Measurements from ENCODE around the gene SEPSECS. TPM values are rescaled to one million over a fixed set of nuclear protein-coding genes. Genes with fewer than 3 reads are reported as not detected.
A peak's percentile ranks its signal among the peaks of the same experiment; 100 is the strongest.

Gene SEPSECS
- total and polyA plus RNA-seq, 2 of the 13 experiments (the other 11 are each of a cell fraction or from before 2014, with no cell fraction given), result 9.4 to 14.3 TPM

DNA sequence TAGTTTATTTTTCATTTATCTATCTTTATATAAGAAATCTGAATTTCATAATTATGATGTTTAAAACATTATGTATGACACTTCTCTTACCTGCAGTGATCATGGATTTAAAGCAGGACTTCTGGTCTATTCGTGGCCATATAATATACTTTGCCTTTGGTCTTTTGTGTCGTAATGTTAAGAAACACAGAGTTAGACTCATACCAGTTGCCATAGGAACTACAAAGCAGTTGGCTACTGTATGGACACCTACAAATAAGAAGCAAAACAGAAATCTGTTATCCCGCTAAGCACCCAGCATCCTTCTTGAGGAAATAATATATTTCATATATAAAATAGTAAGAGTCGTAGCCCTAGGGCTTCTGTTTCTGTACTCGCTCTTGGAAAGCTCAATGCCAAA, 4.3 kb downstream of the SEPSECS start:
- DNase-seq (ENCODE audit: low spot score), result peak; percentile 45
- ChIA-PET POLR2A (no interaction called here), CTCF (ENCODE audit: low intra/inter-chr PET ratio, low total read pairs) (no interaction called here)
- H3K36me3 ChIP-seq (replicated peaks in 1 of 2; ENCODE audit: control insufficient read depth in 1 of 2, insufficient read depth in 2 of 2, low read length in 2 of 2), result 0 out of 5 replicates have a peak, but pooled peaks cover 0 to 7% of the 10 kb centered on the region in 2 experiments
- peaks cover 17% of the 10 kb centered on the region for H3K79me2 ChIP-seq (ENCODE audit: insufficient read depth, low read length)
- peak overlapping the region; percentile 95 for H3K27ac ChIP-seq (ENCODE audit: extremely low read length, insufficient read depth, low read length)
- no peak for FAIRE-seq
- H3K4me2 ChIP-seq (ENCODE audit: low read depth, low read length), result peak overlapping the region; percentile 67; the same call in 1 of the 2 replicates
- H4K20me1 ChIP-seq (ENCODE audit: insufficient read depth, low read length), result no peaks in the 10 kb centered on the region
- no peak overlapping the region for H2AFZ ChIP-seq (ENCODE audit: low read length)
- H3K9me3 ChIP-seq (ENCODE audit: low read length), result no peaks in the 10 kb centered on the region
- no peak overlapping the region for H3K9ac ChIP-seq (ENCODE audit: insufficient read depth, low read depth, low read length)
- WGBS (ENCODE audit: low lambda C conversion rate), result 79% methylated on average over 5 of the region's 5 CpGs
- BruUV-seq (replicated peaks), result no TSS peak
- TF ChIP-seq DR1 (CRISPR knock-in tag; IDR thresholded peaks at IDR 0.05), result no peak
- TF ChIP-seq, protein P1, sequence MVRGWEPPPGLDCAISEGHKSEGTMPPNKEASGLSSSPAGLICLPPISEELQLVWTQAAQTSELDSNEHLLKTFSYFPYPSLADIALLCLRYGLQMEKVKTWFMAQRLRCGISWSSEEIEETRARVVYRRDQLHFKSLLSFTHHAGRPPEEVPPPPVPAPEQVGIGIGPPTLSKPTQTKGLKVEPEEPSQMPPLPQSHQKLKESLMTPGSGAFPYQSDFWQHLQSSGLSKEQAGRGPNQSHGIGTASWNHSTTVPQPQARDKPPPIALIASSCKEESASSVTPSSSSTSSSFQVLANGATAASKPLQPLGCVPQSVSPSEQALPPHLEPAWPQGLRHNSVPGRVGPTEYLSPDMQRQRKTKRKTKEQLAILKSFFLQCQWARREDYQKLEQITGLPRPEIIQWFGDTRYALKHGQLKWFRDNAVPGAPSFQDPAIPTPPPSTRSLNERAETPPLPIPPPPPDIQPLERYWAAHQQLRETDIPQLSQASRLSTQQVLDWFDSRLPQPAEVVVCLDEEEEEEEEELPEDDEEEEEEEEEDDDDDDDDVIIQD (CRISPR knock-in tag; IDR thresholded peaks at IDR 0.05; ENCODE audit: low read depth), result no peak
- TF ChIP-seq KMT2A (CRISPR knock-in tag; IDR thresholded peaks at IDR 0.05), result no peak
- TF ChIP-seq RFX3 (CRISPR knock-in tag; IDR thresholded peaks at IDR 0.05), result peak; percentile 74
- peak; percentile 44; the same call in 1 of the 2 replicates for TF ChIP-seq CEBPB (IDR thresholded peaks at IDR 0.05; ENCODE audit: borderline replicate concordance, low read depth, low read length)
- TF ChIP-seq RFX1 (IDR thresholded peaks at IDR 0.05), result peak; percentile 62
- intact Hi-C loops (cut with micrococcal nuclease; ENCODE audit: unreplicated experiment) (no loop called here), in situ Hi-C loops (cut with HindIII; ENCODE audit: extremely low pct_ligation_motif_present, low pct_unique_long_range_greater_than_20kb) (no loop called here)
- H3K4me3 ChIP-seq (replicated peaks in 1 of 3; ENCODE audit: insufficient read depth in 1 of 3, low read depth in 2 of 3, low read length in 3 of 3), result peak overlapping the region in 1 of 3 experiments; percentile 47; a peak in 1 of 6 replicates
- H3K27me3 ChIP-seq (ENCODE audit: control insufficient read depth in 1 of 2, insufficient read depth in 2 of 2, low read length in 2 of 2), result no peaks in the 10 kb centered on the region; a peak in 1 of 5 replicates
- H3K4me1 ChIP-seq (ENCODE audit: insufficient read depth, low read length), result peaks cover 54% of the 10 kb centered on the region
- ATAC-seq, result no peak

DNA sequence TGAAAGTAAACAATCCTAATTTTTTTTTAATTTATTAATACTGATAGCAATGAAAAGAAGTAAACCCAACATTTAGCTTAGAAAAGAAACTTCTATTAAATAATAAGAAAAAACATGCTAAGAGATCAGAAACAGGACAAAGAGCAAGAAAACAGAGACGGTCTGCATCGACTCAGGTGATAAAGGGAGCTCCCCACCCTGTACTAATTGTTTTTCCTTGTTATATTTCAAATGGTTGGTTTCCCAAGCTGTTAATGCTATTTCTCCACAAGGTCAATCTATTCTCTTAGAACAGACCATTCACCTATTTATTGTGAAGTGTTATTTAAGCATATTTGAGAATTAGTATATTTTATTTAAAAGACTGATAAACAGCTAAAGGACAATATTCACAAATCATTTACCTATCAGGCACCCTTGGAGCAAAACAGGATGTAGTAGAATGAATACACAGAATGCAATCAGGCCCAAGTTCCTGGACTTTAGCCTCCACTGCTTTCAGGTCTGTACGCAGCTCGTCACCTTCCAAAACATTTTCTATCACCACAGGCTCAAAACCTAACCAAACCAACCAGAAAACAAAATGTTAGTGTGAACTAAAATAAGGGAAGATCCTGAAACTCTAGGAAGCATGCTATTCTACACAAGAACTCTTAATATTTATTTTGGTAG, 5.5 kb downstream of the SEPSECS start:
- peaks cover 0 to 7% of the 10 kb centered on the region in 2 experiments; a peak in 1 of 5 replicates for H3K36me3 ChIP-seq (replicated peaks in 1 of 2; ENCODE audit: control insufficient read depth in 1 of 2, insufficient read depth in 2 of 2, low read length in 2 of 2)
- H3K4me2 ChIP-seq (ENCODE audit: low read depth, low read length), result peak overlapping the region; percentile 67
- in situ Hi-C loops (cut with HindIII; ENCODE audit: extremely low pct_ligation_motif_present, low pct_unique_long_range_greater_than_20kb) (no loop called here), intact Hi-C loops (cut with micrococcal nuclease; ENCODE audit: unreplicated experiment) (no loop called here)
- peaks cover 54% of the 10 kb centered on the region for H3K4me1 ChIP-seq (ENCODE audit: insufficient read depth, low read length)
- WGBS (ENCODE audit: low lambda C conversion rate), result 2% methylated on average over 4 of the region's 4 CpGs
- H4K20me1 ChIP-seq (ENCODE audit: insufficient read depth, low read length), result no peaks in the 10 kb centered on the region
- FAIRE-seq (peak; percentile 66), ATAC-seq (peak; percentile 95), DNase-seq (ENCODE audit: low spot score) (peak; percentile 84)
- H3K27ac ChIP-seq (ENCODE audit: extremely low read length, insufficient read depth, low read length), result peak overlapping the region; percentile 95
- peaks cover 17% of the 10 kb centered on the region for H3K79me2 ChIP-seq (ENCODE audit: insufficient read depth, low read length)
- no peak overlapping the region for H2AFZ ChIP-seq (ENCODE audit: low read length)
- peak overlapping the region; percentile 58 for H3K9ac ChIP-seq (ENCODE audit: insufficient read depth, low read depth, low read length)
- no peaks in the 10 kb centered on the region for H3K9me3 ChIP-seq (ENCODE audit: low read length)
- peak overlapping the region in 2 of 3 experiments; percentile 38 to 47; a peak in 3 of 6 replicates for H3K4me3 ChIP-seq (replicated peaks in 1 of 3; ENCODE audit: insufficient read depth in 1 of 3, low read depth in 2 of 3, low read length in 3 of 3)
- ChIA-PET CTCF (ENCODE audit: low intra/inter-chr PET ratio, low total read pairs) (no interaction called here), POLR2A (interaction anchor here (0.8 to 1.3 kb wide), 7 partner anchors 10 to 570 kb away, joined by 3 to 5 read pairs (median 3); partner anchors contain the start of genes DHX15 and PI4K2B)
- H3K27me3 ChIP-seq (ENCODE audit: control insufficient read depth in 1 of 2, insufficient read depth in 2 of 2, low read length in 2 of 2), result no peaks in the 10 kb centered on the region
- no TSS peak for BruUV-seq (replicated peaks)
- TF ChIP-seq ZNF282 (IDR thresholded peaks at IDR 0.05; ENCODE audit: partially characterized antibody) (no peak), ZNF562 (CRISPR knock-in tag; IDR thresholded peaks at IDR 0.05; ENCODE audit: borderline replicate concordance) (no peak), FOSL2 (CRISPR knock-in tag; IDR thresholded peaks at IDR 0.05) (0 out of 2 replicates have a peak, but pooled peaks have one; percentile 29), HNRNPUL1 (IDR thresholded peaks at IDR 0.05; ENCODE audit: low read depth, low read length) (0 out of 2 replicates have a peak, but pooled peaks have one; percentile 34), ZNF430 (CRISPR knock-in tag; IDR thresholded peaks at IDR 0.05) (no peak), FOXA3 (CRISPR knock-in tag; IDR thresholded peaks at IDR 0.05) (peak; percentile 63; the same call in 1 of the 2 replicates), RFX5 (IDR thresholded peaks at IDR 0.05; ENCODE audit: low read depth, low read length) (no peak)
- TF ChIP-seq, protein P2, sequence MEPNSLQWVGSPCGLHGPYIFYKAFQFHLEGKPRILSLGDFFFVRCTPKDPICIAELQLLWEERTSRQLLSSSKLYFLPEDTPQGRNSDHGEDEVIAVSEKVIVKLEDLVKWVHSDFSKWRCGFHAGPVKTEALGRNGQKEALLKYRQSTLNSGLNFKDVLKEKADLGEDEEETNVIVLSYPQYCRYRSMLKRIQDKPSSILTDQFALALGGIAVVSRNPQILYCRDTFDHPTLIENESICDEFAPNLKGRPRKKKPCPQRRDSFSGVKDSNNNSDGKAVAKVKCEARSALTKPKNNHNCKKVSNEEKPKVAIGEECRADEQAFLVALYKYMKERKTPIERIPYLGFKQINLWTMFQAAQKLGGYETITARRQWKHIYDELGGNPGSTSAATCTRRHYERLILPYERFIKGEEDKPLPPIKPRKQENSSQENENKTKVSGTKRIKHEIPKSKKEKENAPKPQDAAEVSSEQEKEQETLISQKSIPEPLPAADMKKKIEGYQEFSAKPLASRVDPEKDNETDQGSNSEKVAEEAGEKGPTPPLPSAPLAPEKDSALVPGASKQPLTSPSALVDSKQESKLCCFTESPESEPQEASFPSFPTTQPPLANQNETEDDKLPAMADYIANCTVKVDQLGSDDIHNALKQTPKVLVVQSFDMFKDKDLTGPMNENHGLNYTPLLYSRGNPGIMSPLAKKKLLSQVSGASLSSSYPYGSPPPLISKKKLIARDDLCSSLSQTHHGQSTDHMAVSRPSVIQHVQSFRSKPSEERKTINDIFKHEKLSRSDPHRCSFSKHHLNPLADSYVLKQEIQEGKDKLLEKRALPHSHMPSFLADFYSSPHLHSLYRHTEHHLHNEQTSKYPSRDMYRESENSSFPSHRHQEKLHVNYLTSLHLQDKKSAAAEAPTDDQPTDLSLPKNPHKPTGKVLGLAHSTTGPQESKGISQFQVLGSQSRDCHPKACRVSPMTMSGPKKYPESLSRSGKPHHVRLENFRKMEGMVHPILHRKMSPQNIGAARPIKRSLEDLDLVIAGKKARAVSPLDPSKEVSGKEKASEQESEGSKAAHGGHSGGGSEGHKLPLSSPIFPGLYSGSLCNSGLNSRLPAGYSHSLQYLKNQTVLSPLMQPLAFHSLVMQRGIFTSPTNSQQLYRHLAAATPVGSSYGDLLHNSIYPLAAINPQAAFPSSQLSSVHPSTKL (CRISPR knock-in tag; IDR thresholded peaks at IDR 0.05), result peak; percentile 78
